Cardiac fibroblast (primary cell): ENCODE data around the gene PIK3CD.
A peak's percentile ranks its signal among the peaks of the same experiment; 100 is the strongest.
"Not testable (repeated sequence)": the region's sequence is repeated elsewhere in the genome, so short reads cannot be mapped to it uniquely, and the experiment has no call there.

Source experiments
- DNase-seq, 2 donors: peaks; one replicate each; pipeline versions ENCODE4 v3.0.0 to v3.0.0-alpha.2; 2010; ENCODE audit warnings: low read depth in 2 of 2
- H3K4me3 ChIP-seq, 2 donors: replicated peaks in 1 of 2; 1 replicate in 1 of 2; 2 replicates in 1 of 2; pipeline ENCODE4 v1.5.1; 2011; ENCODE audit warnings: low read depth in 2 of 2, low read length in 2 of 2, mild to moderate bottlenecking in 2 of 2, moderate library complexity in 1 of 2
- CTCF ChIP-seq: IDR thresholded peaks from one replicate; pipeline ENCODE4 v1.5.1; 2011; ENCODE audit warnings: low read depth, mild to moderate bottlenecking, low read length, inconsistent platforms

Gene PIK3CD

GRCh38 chr1:9663257-9663656, 11.7 kb downstream of the PIK3CD start:
- TF ChIP-seq CTCF = no peak
- no peak overlapping the region for H3K4me3 ChIP-seq
- DNase-seq = no peak

DNA sequence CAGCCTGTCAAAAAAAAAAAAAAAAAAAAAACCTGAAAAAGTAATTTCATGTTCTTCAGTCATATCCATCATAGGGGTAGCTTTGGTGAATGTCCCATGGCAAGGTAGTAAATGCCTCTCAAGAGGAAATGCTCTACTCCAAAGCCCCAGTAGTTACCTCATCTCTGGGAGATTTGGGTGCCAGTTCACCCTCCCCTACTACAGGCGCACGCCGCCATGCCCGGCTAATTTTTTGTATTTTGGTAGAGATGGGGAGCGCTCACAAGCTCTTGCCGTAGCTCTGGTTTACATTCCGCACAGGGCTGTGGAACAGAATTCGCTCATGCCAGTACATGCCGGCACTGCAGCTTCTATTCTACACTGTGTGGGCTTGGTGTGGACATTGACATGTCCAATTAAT, 13.7 kb downstream of the PIK3CD start:
- no peak for TF ChIP-seq CTCF
- DNase-seq = no peak

GRCh38 chr1:9668080-9668479, 16.5 kb downstream of the PIK3CD start:
- no peak for DNase-seq
- TF ChIP-seq CTCF = no peak
- H3K4me3 ChIP-seq = no peak overlapping the region

More for the DNA sequence above, 13.7 kb downstream of the PIK3CD start:
- no peak overlapping the region for H3K4me3 ChIP-seq

DNA sequence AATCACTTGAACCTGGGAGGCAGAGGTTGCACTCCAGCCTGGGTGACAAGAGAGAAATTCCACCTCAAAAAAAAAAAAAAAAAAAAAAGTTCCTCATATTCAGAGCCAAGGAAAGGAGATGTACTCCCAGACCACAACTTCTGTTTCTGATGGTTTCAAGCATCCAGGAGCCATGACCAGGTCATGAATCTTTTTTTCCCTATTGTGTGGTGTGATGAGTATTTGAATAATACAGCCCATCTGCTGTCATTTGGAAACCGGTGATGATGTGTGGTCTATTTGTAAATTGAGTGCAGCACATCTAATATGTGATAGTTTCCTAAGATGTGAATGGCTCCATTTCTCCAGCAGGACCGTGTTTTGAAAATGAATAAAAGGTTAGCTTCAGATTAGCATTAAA, 18.6 kb downstream of the PIK3CD start:
- H3K4me3 ChIP-seq = no peak overlapping the region
- TF ChIP-seq CTCF = no peak
- no peak for DNase-seq

GRCh38 chr1:9671377-9672140, 20.0 kb downstream of the PIK3CD start:
- no peak overlapping the region for H3K4me3 ChIP-seq
- no peak for TF ChIP-seq CTCF
- DNase-seq = peak in 1 of 2 donors; percentile 63

DNA sequence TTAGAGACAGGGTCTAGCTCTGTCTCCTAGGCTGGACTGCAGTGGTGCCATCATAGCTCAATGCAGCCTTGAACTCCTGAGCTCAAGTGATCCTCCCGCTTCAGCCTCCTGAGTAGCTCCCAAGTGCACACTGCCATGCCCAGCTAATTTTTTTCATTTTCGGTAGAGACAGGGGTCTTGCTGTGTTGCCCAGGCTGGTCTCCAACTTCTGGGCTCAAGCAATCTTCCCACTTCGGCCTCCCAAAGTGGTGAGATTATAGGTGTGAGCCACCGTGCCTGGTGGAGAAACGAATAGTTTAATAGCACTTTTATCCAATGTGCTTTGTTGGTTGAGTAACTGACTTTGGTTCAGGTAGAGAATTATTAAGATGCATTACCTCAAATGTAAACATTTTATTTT, 20.9 kb downstream of the PIK3CD start:
- H3K4me3 ChIP-seq = no peak overlapping the region
- TF ChIP-seq CTCF = no peak
- DNase-seq = no peak

- no peak for TF ChIP-seq CTCF
- DNase-seq = no peak
- no peak overlapping the region for H3K4me3 ChIP-seq
Observed at GRCh38 chr1:9675393-9675792, 23.9 kb downstream of the PIK3CD start.

DNA sequence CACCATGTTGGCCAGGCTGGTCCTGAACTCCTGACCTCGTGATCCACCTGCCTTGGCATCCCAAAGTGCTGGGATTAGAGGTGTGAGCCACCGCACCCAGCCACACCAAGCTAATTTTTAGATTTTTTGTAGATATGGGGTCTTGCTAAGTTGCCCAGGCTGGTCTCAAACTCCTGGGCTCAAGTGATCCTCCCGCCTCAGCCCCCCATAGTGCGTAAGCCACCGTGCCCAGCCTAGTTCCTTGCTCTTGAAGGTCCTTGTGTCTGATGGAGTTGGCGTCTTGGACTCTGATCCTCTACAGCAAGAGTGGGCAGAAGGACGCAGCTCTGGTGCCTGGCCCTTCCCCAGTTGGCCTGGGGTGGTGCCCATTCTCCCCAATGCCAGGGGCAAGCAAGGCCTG, 24.6 kb downstream of the PIK3CD start:
- not testable (repeated sequence) for H3K4me3 ChIP-seq, DNase-seq
